HG02763 (cell line): Measurements from ENCODE around the gene MMP7.

Source experiments
- ATAC-seq: cut with Tn5 transposase; IDR thresholded peaks from one replicate; pipeline ENCODE4 v1.9.1; 2021; ENCODE audit warnings: mild to moderate bottlenecking, moderate library complexity; ENCODE audit not compliant: unreplicated experiment

The MMP7 gene

GRCh38 chr11:102497061-102497460, 33.5 kb downstream of the MMP7 start:
- ATAC-seq, result no peak

- ATAC-seq, result peak; percentile 80
These were observed 35.1 kb downstream of the MMP7 start for GRCh38 chr11:102495161-102496042.

GRCh38 chr11:102494216-102494615, 36.3 kb downstream of the MMP7 start:
- ATAC-seq, result no peak

- no peak for ATAC-seq
These were observed 37.0 kb downstream of the MMP7 start for GRCh38 chr11:102493524-102493923.

- ATAC-seq, result no peak
These were observed 38.6 kb downstream of the MMP7 start for GRCh38 chr11:102491969-102492368.

- no peak for ATAC-seq
These were observed 41.1 kb downstream of the MMP7 start for GRCh38 chr11:102489186-102490145.

- no peak for ATAC-seq
These were observed 42.3 kb downstream of the MMP7 start for GRCh38 chr11:102488208-102488607.

- ATAC-seq, result no peak
These were observed 43.3 kb downstream of the MMP7 start for GRCh38 chr11:102487214-102487613.

- no peak for ATAC-seq
These were observed 44.0 kb downstream of the MMP7 start for GRCh38 chr11:102486584-102486983.

GRCh38 chr11:102485095-102485722, 45.3 kb downstream of the MMP7 start:
- ATAC-seq, result no peak

- ATAC-seq, result no peak
These were observed 48.1 kb downstream of the MMP7 start for GRCh38 chr11:102482433-102482832.

- ATAC-seq, result no peak
These were observed 50.8 kb downstream of the MMP7 start for GRCh38 chr11:102479733-102480132.

- no peak for ATAC-seq
These were observed 51.8 kb downstream of the MMP7 start for GRCh38 chr11:102478673-102479299.

- peak; percentile 26 for ATAC-seq
These were observed 53.7 kb downstream of the MMP7 start for GRCh38 chr11:102476812-102477211.

- ATAC-seq, result no peak
These were observed 54.5 kb downstream of the MMP7 start for GRCh38 chr11:102476069-102476468.

- ATAC-seq, result no peak
These were observed 57.0 kb downstream of the MMP7 start for GRCh38 chr11:102473543-102473942.

GRCh38 chr11:102472127-102472526, 58.4 kb downstream of the MMP7 start:
- ATAC-seq, result no peak

GRCh38 chr11:102471474-102471873, 59.1 kb downstream of the MMP7 start:
- ATAC-seq, result no peak
